LNCaP clone FGC (cell line): ENCODE measurements around the gene PANX2.

Experiments used
- DNase-seq: peaks from one replicate; pipeline ENCODE4 v3.0.0-alpha.2; 2011; ENCODE audit warnings: low read depth
- H3K4me3 ChIP-seq: 2 replicates; pipeline ENCODE4 v1.5.1; 2011; ENCODE audit warnings: mild to moderate bottlenecking, low read depth, low read length, control low read depth
- CTCF ChIP-seq: IDR thresholded peaks from 2 replicates; pipeline ENCODE4 v1.5.1; 2012; ENCODE audit warnings: mild to moderate bottlenecking; ENCODE audit not compliant: control insufficient read depth, insufficient read depth; ENCODE audit errors: extremely low read depth

The PANX2 gene

GRCh38 chr22:50189184-50189848 lies 18.8 kb downstream of the PANX2 start:
- DNase-seq = no peak
- TF ChIP-seq CTCF = no peak
- no peak overlapping the region for H3K4me3 ChIP-seq

- no peak for TF ChIP-seq CTCF
- H3K4me3 ChIP-seq = peak overlapping the region; percentile 58
- no peak for DNase-seq
Observed at GRCh38 chr22:50189849-50190181, 19.3 kb downstream of the PANX2 start.

GRCh38 chr22:50190182-50190940 lies 19.8 kb downstream of the PANX2 start:
- peak; percentile 38; the same call in 1 of the 2 replicates for TF ChIP-seq CTCF
- H3K4me3 ChIP-seq = peak overlapping the region; percentile 58
- no peak for DNase-seq

- no peak for DNase-seq
- no peak for TF ChIP-seq CTCF
- peak overlapping the region; percentile 58 for H3K4me3 ChIP-seq
Observed at GRCh38 chr22:50190941-50191741, 20.6 kb downstream of the PANX2 start.

- TF ChIP-seq CTCF = no peak
- DNase-seq = no peak
- H3K4me3 ChIP-seq = no peak overlapping the region
Observed at GRCh38 chr22:50192436-50193204, 22.1 kb downstream of the PANX2 start.

- no peak overlapping the region for H3K4me3 ChIP-seq
- no peak for TF ChIP-seq CTCF
- no peak for DNase-seq
Observed at GRCh38 chr22:50193621-50194020, 23.1 kb downstream of the PANX2 start.
